ENCODE data around the gene ERP44.

Gene ERP44

GRCh38 chr9:99936947-99937587, 161.7 kb downstream of the ERP44 start:
- DNase-seq (ENCODE audit: low read depth): no peak

- no peak for DNase-seq (ENCODE audit: low read depth)
These were observed 167.5 kb downstream of the ERP44 start for GRCh38 chr9:99931155-99931840.

GRCh38 chr9:99929652-99930051, 169.1 kb downstream of the ERP44 start:
- DNase-seq (ENCODE audit: low read depth): no peak

Measured in activated T-cell treated with anti-CD3 and anti-CD28 coated beads for 24 hours (primary cell).